Upper lobe of left lung (tissue), 4 donors: ENCODE results near the gene CFAP69.

ENCODE experiments used
- CTCF ChIP-seq, 6 experiments: fragments of 450-650 bp in 4 of 6; fragments of 200-600 bp in 2 of 6; sonication (generic) in 2 of 6; IDR thresholded peaks; one replicate each; pipeline ENCODE4 v1.5.1; 2016 to 2019; ENCODE audit warnings: antibody characterized with exemption in 6 of 6
- EP300 ChIP-seq, 4 donors: sonication (generic); formaldehyde crosslinking; IDR thresholded peaks; one replicate each; pipeline ENCODE4 v1.5.1; 2017; ENCODE audit warnings: antibody characterized with exemption in 4 of 4, control low read depth in 2 of 4
- POLR2A ChIP-seq, 4 donors: fragments of 450-650 bp; IDR thresholded peaks; one replicate each; pipeline ENCODE4 v1.5.1; 2016 to 2017; ENCODE audit warnings: antibody characterized with exemption in 4 of 4, mild to moderate bottlenecking in 2 of 4

GRCh38 chr7:90288154-90288553, 43.2 kb downstream of the CFAP69 start:
- TF ChIP-seq CTCF (IDR thresholded peaks at IDR 0.05) = no peak
- no peak for TF ChIP-seq POLR2A (IDR thresholded peaks at IDR 0.05)
- no peak for TF ChIP-seq EP300 (IDR thresholded peaks at IDR 0.05)
